Measurements from ENCODE around the gene SUSD2. TPM values are rescaled to one million over a fixed set of nuclear protein-coding genes. Genes with fewer than 3 reads are reported as not detected.

Gene SUSD2
- polyA plus RNA-seq, 1 donor (not counting 4 experiments of a cell fraction or from before 2014, with no cell fraction given): 0.01 TPM

GRCh38 chr22:24166811-24167210, 14.5 kb upstream of the SUSD2 start:
- dilution Hi-C loops (cut with MboI; ENCODE audit: extremely low pct_ligation_motif_present, low sequenced_read_pairs): no loop called here
- FAIRE-seq (no peak), DNase-seq (ENCODE audit: low read depth, low spot score) (no peak)
- no peak for TF ChIP-seq EZH2 (IDR thresholded peaks at IDR 0.05; ENCODE audit: low read length)
- TF ChIP-seq, protein P1, sequence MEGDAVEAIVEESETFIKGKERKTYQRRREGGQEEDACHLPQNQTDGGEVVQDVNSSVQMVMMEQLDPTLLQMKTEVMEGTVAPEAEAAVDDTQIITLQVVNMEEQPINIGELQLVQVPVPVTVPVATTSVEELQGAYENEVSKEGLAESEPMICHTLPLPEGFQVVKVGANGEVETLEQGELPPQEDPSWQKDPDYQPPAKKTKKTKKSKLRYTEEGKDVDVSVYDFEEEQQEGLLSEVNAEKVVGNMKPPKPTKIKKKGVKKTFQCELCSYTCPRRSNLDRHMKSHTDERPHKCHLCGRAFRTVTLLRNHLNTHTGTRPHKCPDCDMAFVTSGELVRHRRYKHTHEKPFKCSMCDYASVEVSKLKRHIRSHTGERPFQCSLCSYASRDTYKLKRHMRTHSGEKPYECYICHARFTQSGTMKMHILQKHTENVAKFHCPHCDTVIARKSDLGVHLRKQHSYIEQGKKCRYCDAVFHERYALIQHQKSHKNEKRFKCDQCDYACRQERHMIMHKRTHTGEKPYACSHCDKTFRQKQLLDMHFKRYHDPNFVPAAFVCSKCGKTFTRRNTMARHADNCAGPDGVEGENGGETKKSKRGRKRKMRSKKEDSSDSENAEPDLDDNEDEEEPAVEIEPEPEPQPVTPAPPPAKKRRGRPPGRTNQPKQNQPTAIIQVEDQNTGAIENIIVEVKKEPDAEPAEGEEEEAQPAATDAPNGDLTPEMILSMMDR (optimal IDR thresholded peaks at IDR 0.05 in 1 of 3, IDR thresholded peaks at IDR 0.05 in 1 of 3, conservative IDR thresholded peaks at IDR 0.05 in 1 of 3; ENCODE audit: extremely low read depth in 1 of 3, insufficient read depth in 2 of 3, low read length in 3 of 3): no peak
- Histone ChIP-seq H3K9ac (ENCODE audit: control insufficient read depth, extremely low read depth, insufficient read depth, low read length) (no peak overlapping the region), H4K20me1 (ENCODE audit: control insufficient read depth, extremely low read depth, insufficient read depth, low read length) (no peaks in the 10 kb centered on the region), H3K9me3 (ENCODE audit: control insufficient read depth, low read depth, low read length) (no peaks in the 10 kb centered on the region), H3K79me2 (ENCODE audit: control insufficient read depth, insufficient read depth, low read length) (no peaks in the 10 kb centered on the region), H2AFZ (ENCODE audit: control insufficient read depth, low read length) (no peak overlapping the region), H3K27me3 (ENCODE audit: control insufficient read depth, extremely low read depth, insufficient read depth, low read length) (no peaks in the 10 kb centered on the region), H3K36me3 (ENCODE audit: control insufficient read depth in 2 of 2, extremely low read depth in 1 of 2, insufficient read depth in 2 of 2, low read length in 2 of 2) (peaks cover 4 to 5% of the 10 kb centered on the region in 2 experiments), H3K4me1 (ENCODE audit: control insufficient read depth, extremely low read depth, insufficient read depth, low read length) (no peaks in the 10 kb centered on the region), H3K4me3 (ENCODE audit: control insufficient read depth in 2 of 3, extremely low read depth in 1 of 3, insufficient read depth in 2 of 3, low read depth in 1 of 3, low read length in 3 of 3) (no peak overlapping the region), H3K9me1 (ENCODE audit: control insufficient read depth, extremely low read depth, insufficient read depth, low read length) (no peaks in the 10 kb centered on the region), H3K4me2 (ENCODE audit: control insufficient read depth, extremely low read depth, insufficient read depth, low read depth, low read length) (no peak overlapping the region), H3K27ac (ENCODE audit: control insufficient read depth, insufficient read depth, low read length) (no peak overlapping the region)

GRCh38 chr22:24169439-24170058, 11.7 kb upstream of the SUSD2 start:
- H3K9me1 ChIP-seq (ENCODE audit: control insufficient read depth, extremely low read depth, insufficient read depth, low read length): no peaks in the 10 kb centered on the region
- H3K9me3 ChIP-seq (ENCODE audit: control insufficient read depth, low read depth, low read length): no peaks in the 10 kb centered on the region
- H3K4me3 ChIP-seq (ENCODE audit: control insufficient read depth in 2 of 3, extremely low read depth in 1 of 3, insufficient read depth in 2 of 3, low read depth in 1 of 3, low read length in 3 of 3): no peak overlapping the region
- no peak overlapping the region for H3K27ac ChIP-seq (ENCODE audit: control insufficient read depth, insufficient read depth, low read length)
- no peaks in the 10 kb centered on the region for H3K4me1 ChIP-seq (ENCODE audit: control insufficient read depth, extremely low read depth, insufficient read depth, low read length)
- H4K20me1 ChIP-seq (ENCODE audit: control insufficient read depth, extremely low read depth, insufficient read depth, low read length): no peaks in the 10 kb centered on the region
- H3K36me3 ChIP-seq (ENCODE audit: control insufficient read depth in 2 of 2, extremely low read depth in 1 of 2, insufficient read depth in 2 of 2, low read length in 2 of 2): peaks cover 9 to 10% of the 10 kb centered on the region in 2 experiments
- FAIRE-seq (no peak), DNase-seq (ENCODE audit: low read depth, low spot score) (no peak)
- no peak overlapping the region for H3K9ac ChIP-seq (ENCODE audit: control insufficient read depth, extremely low read depth, insufficient read depth, low read length)
- H3K27me3 ChIP-seq (ENCODE audit: control insufficient read depth, extremely low read depth, insufficient read depth, low read length): no peaks in the 10 kb centered on the region
- no peak overlapping the region for H2AFZ ChIP-seq (ENCODE audit: control insufficient read depth, low read length)
- dilution Hi-C loops (cut with MboI; ENCODE audit: extremely low pct_ligation_motif_present, low sequenced_read_pairs): no loop called here
- TF ChIP-seq, protein P1 (optimal IDR thresholded peaks at IDR 0.05 in 1 of 3, IDR thresholded peaks at IDR 0.05 in 1 of 3, conservative IDR thresholded peaks at IDR 0.05 in 1 of 3; ENCODE audit: extremely low read depth in 1 of 3, insufficient read depth in 2 of 3, low read length in 3 of 3): no peak
- H3K79me2 ChIP-seq (ENCODE audit: control insufficient read depth, insufficient read depth, low read length): no peaks in the 10 kb centered on the region
- H3K4me2 ChIP-seq (ENCODE audit: control insufficient read depth, extremely low read depth, insufficient read depth, low read depth, low read length): no peak overlapping the region

Measured in keratinocyte (primary cell).